Lower leg skin (tissue), 3 donors: ENCODE measurements around the gene FAH.

Source experiments
- CTCF ChIP-seq, 3 donors: fragments of 450-650 bp; IDR thresholded peaks; one replicate each; pipeline ENCODE4 v1.5.1; 2016; ENCODE audit warnings: antibody characterized with exemption in 3 of 3, mild to moderate bottlenecking in 3 of 3, moderate library complexity in 2 of 3
- POLR2A ChIP-seq, 2 donors: fragments of 450-650 bp; IDR thresholded peaks; one replicate each; pipeline ENCODE4 v1.6.1; 2016 to 2017; ENCODE audit warnings: antibody characterized with exemption in 2 of 2, mild to moderate bottlenecking in 1 of 2, moderate library complexity in 1 of 2

- no peak for TF ChIP-seq CTCF (IDR thresholded peaks at IDR 0.05)
- TF ChIP-seq POLR2A (IDR thresholded peaks at IDR 0.05): no peak
Measured at GRCh38 chr15:80156176-80156720, 3.4 kb downstream of the FAH start.
